WTC11 (cell line): ENCODE data around the gene HOXB13. TPM values are rescaled to one million over a fixed set of nuclear protein-coding genes. Genes with fewer than 3 reads are reported as not detected.

ENCODE experiments used
- ATAC-seq: fragments of 200-7000 bp; cut with Tn5 transposase; 2 replicates; pipeline ENCODE4 v1.10.0; 2021; ENCODE audit warnings: mild to moderate bottlenecking, moderate library complexity
- CTCF ChIA-PET: fragments of 300-600 bp; sonication (Branson Sonifier 250); formaldehyde crosslinking; loops from one replicate; lab custom pipeline; 2021; ENCODE audit warnings: antibody characterized with exemption; lab: Charles Lee
- POLR2A ChIA-PET: fragments of 350-600 bp; sonication (Branson Sonifier 250); formaldehyde crosslinking; loops from one replicate; lab custom pipeline; 2021; ENCODE audit warnings: antibody characterized with exemption; lab: Charles Lee
- DNase-seq: peaks from one replicate; pipeline ENCODE4 v3.0.0; 2021; ENCODE audit warnings: low spot score
- H3K27ac Mint-ChIP-seq: 2 replicates; pipeline ENCODE4 v1.8.0; 2021; ENCODE audit warnings: mixed read lengths
- H3K27me3 Mint-ChIP-seq: 2 replicates; pipeline ENCODE4 v1.8.0; 2021; ENCODE audit warnings: low read depth, mild to moderate bottlenecking, moderate library complexity, mixed read lengths
- H3K36me3 Mint-ChIP-seq: 2 replicates; pipeline ENCODE4 v1.8.0; 2021; ENCODE audit warnings: mixed read lengths
- H3K4me1 Mint-ChIP-seq: 2 replicates; pipeline ENCODE4 v1.8.0; 2022; ENCODE audit warnings: mixed read lengths
- H3K4me3 Mint-ChIP-seq: 2 replicates; pipeline ENCODE4 v1.8.0; 2021; ENCODE audit warnings: mild to moderate bottlenecking, moderate library complexity, mixed read lengths
- H3K9me3 Mint-ChIP-seq: 2 replicates; pipeline ENCODE4 v1.8.0; 2021; ENCODE audit warnings: mixed read lengths
- ATF1 ChIP-seq: sonication (generic); formaldehyde crosslinking; IDR thresholded peaks from 2 replicates; pipeline ENCODE4 v1.8.1; 2023; ENCODE audit warnings: mild to moderate bottlenecking, moderate library complexity, missing genetic modification reagents
- CREB1 ChIP-seq: sonication (generic); formaldehyde crosslinking; IDR thresholded peaks from 2 replicates; pipeline ENCODE4 v1.8.0; 2023; ENCODE audit warnings: mild to moderate bottlenecking, missing genetic modification reagents
- FOXK1 ChIP-seq: sonication (generic); formaldehyde crosslinking; IDR thresholded peaks from 2 replicates; pipeline ENCODE4 v1.8.0; 2022; ENCODE audit warnings: mild to moderate bottlenecking, moderate library complexity, missing genetic modification reagents
- GABPB1 ChIP-seq: sonication (generic); formaldehyde crosslinking; IDR thresholded peaks from 2 replicates; pipeline ENCODE4 v1.8.1; 2023; ENCODE audit warnings: mild to moderate bottlenecking, missing genetic modification reagents
- HMGA2 ChIP-seq: fragments of 250-450 bp; sonication (Bioruptor Pico); IDR thresholded peaks from 2 replicates; pipeline ENCODE4 v1.4.0; 2021; ENCODE audit warnings: mild to moderate bottlenecking, moderate library complexity
- KAT7 ChIP-seq: sonication (generic); formaldehyde crosslinking; IDR thresholded peaks from 2 replicates; pipeline ENCODE4 v1.8.1; 2023; ENCODE audit warnings: missing genetic modification reagents, mild to moderate bottlenecking, borderline replicate concordance
- MAX ChIP-seq: sonication (generic); formaldehyde crosslinking; IDR thresholded peaks from 2 replicates; pipeline ENCODE4 v1.8.0; 2022; ENCODE audit warnings: mild to moderate bottlenecking, missing genetic modification reagents
- MXD4 ChIP-seq: fragments of 250-450 bp; sonication (Bioruptor Pico); IDR thresholded peaks from 2 replicates; pipeline ENCODE4 v1.8.0; 2021; ENCODE audit warnings: mild to moderate bottlenecking, moderate library complexity, borderline replicate concordance
- NR3C1 ChIP-seq: sonication (generic); formaldehyde crosslinking; conservative IDR thresholded peaks from 2 replicates; pipeline ENCODE4 v1.8.1; 2023; ENCODE audit warnings: low read depth, mild to moderate bottlenecking, missing genetic modification reagents
- TCF7 ChIP-seq: sonication (generic); formaldehyde crosslinking; IDR thresholded peaks from 2 replicates; pipeline ENCODE4 v1.8.0; 2022; ENCODE audit warnings: mild to moderate bottlenecking, low read depth, missing genetic modification reagents, moderate library complexity
- TEAD1 ChIP-seq: sonication (generic); formaldehyde crosslinking; IDR thresholded peaks from 2 replicates; pipeline ENCODE4 v1.8.0; 2022; ENCODE audit warnings: mild to moderate bottlenecking, missing genetic modification reagents
- ZNF281 ChIP-seq: sonication (generic); formaldehyde crosslinking; IDR thresholded peaks from 2 replicates; pipeline ENCODE4 v1.8.0; 2023; ENCODE audit warnings: mild to moderate bottlenecking, missing genetic modification reagents
- ZNF423 ChIP-seq: fragments of 250-450 bp; sonication (Bioruptor Pico); IDR thresholded peaks from 2 replicates; pipeline ENCODE4 v2.1.2; 2022; ENCODE audit warnings: mild to moderate bottlenecking, moderate library complexity
- ZNF671 ChIP-seq: fragments of 250-450 bp; sonication (Bioruptor Pico); IDR thresholded peaks from 2 replicates; pipeline ENCODE4 v1.8.0; 2021; ENCODE audit warnings: mild to moderate bottlenecking
- total RNA-seq: library from RNA; stranded (reverse); gene quantifications from 3 replicates; pipeline ENCODE4 v1.2.3, GENCODE V29; 2021
- TF ChIP-seq, protein P1 (sequence below): sonication (generic); formaldehyde crosslinking; IDR thresholded peaks from 2 replicates; pipeline ENCODE4 v1.8.1; 2023; ENCODE audit warnings: mild to moderate bottlenecking, missing genetic modification reagents, moderate library complexity
- TF ChIP-seq, protein P2 (sequence below): sonication (generic); formaldehyde crosslinking; conservative IDR thresholded peaks from 2 replicates; pipeline ENCODE4 v1.8.1; 2023; ENCODE audit warnings: mild to moderate bottlenecking, low read depth, missing genetic modification reagents, moderate library complexity
- TF ChIP-seq, protein P3 (sequence below): sonication (generic); formaldehyde crosslinking; IDR thresholded peaks from 2 replicates; pipeline ENCODE4 v1.8.0; 2022; ENCODE audit warnings: mild to moderate bottlenecking, missing genetic modification reagents
- TF ChIP-seq, protein P4 (sequence below): fragments of 250-450 bp; sonication (Bioruptor Pico); IDR thresholded peaks from 2 replicates; pipeline ENCODE4 v1.9.0; 2021; ENCODE audit warnings: moderate library complexity, mild to moderate bottlenecking, inconsistent platforms, borderline replicate concordance

Gene HOXB13
- total RNA-seq, 1 experiment from 2014 or later, result 2.8 TPM

GRCh38 chr17:48730240-48730550 is 1.6 kb upstream of the HOXB13 start:
- H3K36me3 Mint-ChIP-seq, result no peaks in the 10 kb centered on the region
- H3K27ac Mint-ChIP-seq, result no peak overlapping the region
- TF ChIP-seq ZNF281 (CRISPR knock-in tag) (no peak), KAT7 (CRISPR knock-in tag) (no peak), ZNF423 (CRISPR knock-in tag) (no peak), ATF1 (CRISPR knock-in tag) (no peak), MAX (no peak), FOXK1 (no peak), TCF7 (CRISPR knock-in tag) (no peak), TEAD1 (CRISPR knock-in tag) (no peak), NR3C1 (CRISPR knock-in tag) (no peak), ZNF671 (CRISPR knock-in tag) (no peak), GABPB1 (CRISPR knock-in tag) (no peak), MXD4 (CRISPR knock-in tag) (no peak), CREB1 (no peak), HMGA2 (CRISPR knock-in tag) (no peak)
- TF ChIP-seq, protein P1, sequence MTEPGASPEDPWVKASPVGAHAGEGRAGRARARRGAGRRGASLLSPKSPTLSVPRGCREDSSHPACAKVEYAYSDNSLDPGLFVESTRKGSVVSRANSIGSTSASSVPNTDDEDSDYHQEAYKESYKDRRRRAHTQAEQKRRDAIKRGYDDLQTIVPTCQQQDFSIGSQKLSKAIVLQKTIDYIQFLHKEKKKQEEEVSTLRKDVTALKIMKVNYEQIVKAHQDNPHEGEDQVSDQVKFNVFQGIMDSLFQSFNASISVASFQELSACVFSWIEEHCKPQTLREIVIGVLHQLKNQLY, result no peak
- TF ChIP-seq, protein P2, sequence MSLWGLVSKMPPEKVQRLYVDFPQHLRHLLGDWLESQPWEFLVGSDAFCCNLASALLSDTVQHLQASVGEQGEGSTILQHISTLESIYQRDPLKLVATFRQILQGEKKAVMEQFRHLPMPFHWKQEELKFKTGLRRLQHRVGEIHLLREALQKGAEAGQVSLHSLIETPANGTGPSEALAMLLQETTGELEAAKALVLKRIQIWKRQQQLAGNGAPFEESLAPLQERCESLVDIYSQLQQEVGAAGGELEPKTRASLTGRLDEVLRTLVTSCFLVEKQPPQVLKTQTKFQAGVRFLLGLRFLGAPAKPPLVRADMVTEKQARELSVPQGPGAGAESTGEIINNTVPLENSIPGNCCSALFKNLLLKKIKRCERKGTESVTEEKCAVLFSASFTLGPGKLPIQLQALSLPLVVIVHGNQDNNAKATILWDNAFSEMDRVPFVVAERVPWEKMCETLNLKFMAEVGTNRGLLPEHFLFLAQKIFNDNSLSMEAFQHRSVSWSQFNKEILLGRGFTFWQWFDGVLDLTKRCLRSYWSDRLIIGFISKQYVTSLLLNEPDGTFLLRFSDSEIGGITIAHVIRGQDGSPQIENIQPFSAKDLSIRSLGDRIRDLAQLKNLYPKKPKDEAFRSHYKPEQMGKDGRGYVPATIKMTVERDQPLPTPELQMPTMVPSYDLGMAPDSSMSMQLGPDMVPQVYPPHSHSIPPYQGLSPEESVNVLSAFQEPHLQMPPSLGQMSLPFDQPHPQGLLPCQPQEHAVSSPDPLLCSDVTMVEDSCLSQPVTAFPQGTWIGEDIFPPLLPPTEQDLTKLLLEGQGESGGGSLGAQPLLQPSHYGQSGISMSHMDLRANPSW, result no peak
- TF ChIP-seq, protein P3, sequence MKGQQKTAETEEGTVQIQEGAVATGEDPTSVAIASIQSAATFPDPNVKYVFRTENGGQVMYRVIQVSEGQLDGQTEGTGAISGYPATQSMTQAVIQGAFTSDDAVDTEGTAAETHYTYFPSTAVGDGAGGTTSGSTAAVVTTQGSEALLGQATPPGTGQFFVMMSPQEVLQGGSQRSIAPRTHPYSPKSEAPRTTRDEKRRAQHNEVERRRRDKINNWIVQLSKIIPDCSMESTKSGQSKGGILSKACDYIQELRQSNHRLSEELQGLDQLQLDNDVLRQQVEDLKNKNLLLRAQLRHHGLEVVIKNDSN (CRISPR knock-in tag), result no peak
- TF ChIP-seq, protein P4, sequence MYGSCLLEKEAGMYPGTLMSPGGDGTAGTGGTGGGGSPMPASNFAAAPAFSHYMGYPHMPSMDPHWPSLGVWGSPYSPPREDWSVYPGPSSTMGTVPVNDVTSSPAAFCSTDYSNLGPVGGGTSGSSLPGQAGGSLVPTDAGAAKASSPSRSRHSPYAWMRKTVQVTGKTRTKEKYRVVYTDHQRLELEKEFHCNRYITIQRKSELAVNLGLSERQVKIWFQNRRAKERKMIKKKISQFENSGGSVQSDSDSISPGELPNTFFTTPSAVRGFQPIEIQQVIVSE (CRISPR knock-in tag), result no peak
- DNase-seq, result no peak
- CTCF ChIA-PET, result interaction anchor here (0.8 to 2.7 kb wide), 8 partner anchors 8 to 94 kb away, joined by 3 to 18 read pairs (median 4); no protein-coding TSS in a partner anchor
- ATAC-seq, result no peak
- POLR2A ChIA-PET, result no interaction called here
- peaks cover 100% of the 10 kb centered on the region for H3K27me3 Mint-ChIP-seq
- no peaks in the 10 kb centered on the region for H3K9me3 Mint-ChIP-seq
- peaks cover 37% of the 10 kb centered on the region for H3K4me1 Mint-ChIP-seq
- no peak overlapping the region for H3K4me3 Mint-ChIP-seq
